KOPT-K1 (cell line): ENCODE measurements around the gene TPTE2.
"Not testable (repeated sequence)": the region's sequence is repeated elsewhere in the genome, so short reads cannot be mapped to it uniquely, and the experiment has no call there.

ENCODE experiments used
- H3K27ac ChIP-seq: fragments of 200-600 bp; sonication (generic); 2 replicates; pipeline ENCODE4 v1.5.1; 2016; ENCODE audit warnings: antibody characterized with exemption, mild to moderate bottlenecking, low read depth, low read length; ENCODE audit not compliant: poor library complexity, severe bottlenecking
- H3K36me3 ChIP-seq: fragments of 200-600 bp; sonication (generic); 2 replicates; pipeline ENCODE4 v1.5.1; 2017; ENCODE audit warnings: antibody characterized with exemption, mild to moderate bottlenecking, low read length, moderate library complexity; ENCODE audit not compliant: insufficient read depth
- H3K9me3 ChIP-seq: fragments of 200-600 bp; sonication (generic); 2 replicates; pipeline ENCODE4 v1.5.1; 2017; ENCODE audit warnings: antibody characterized with exemption, low read length, mild to moderate bottlenecking; ENCODE audit not compliant: insufficient read depth, poor library complexity, severe bottlenecking

TPTE2 gene

GRCh38 chr13:19587635-19588300, 26.4 kb upstream of the TPTE2 start:
- Histone ChIP-seq H3K36me3 (no peaks in the 10 kb centered on the region), H3K27ac (peak overlapping the region; percentile 50), H3K9me3 (peaks cover 10% of the 10 kb centered on the region)

- Histone ChIP-seq H3K36me3 (no peaks in the 10 kb centered on the region), H3K27ac (peak overlapping the region; percentile 50), H3K9me3 (peaks cover 10% of the 10 kb centered on the region)
These were observed 25.7 kb upstream of the TPTE2 start for GRCh38 chr13:19586904-19587634.

GRCh38 chr13:19581675-19582074, 20.3 kb upstream of the TPTE2 start:
- peaks cover 10% of the 10 kb centered on the region for H3K9me3 ChIP-seq
- H3K36me3 ChIP-seq: no peaks in the 10 kb centered on the region
- H3K27ac ChIP-seq: no peak overlapping the region

DNA sequence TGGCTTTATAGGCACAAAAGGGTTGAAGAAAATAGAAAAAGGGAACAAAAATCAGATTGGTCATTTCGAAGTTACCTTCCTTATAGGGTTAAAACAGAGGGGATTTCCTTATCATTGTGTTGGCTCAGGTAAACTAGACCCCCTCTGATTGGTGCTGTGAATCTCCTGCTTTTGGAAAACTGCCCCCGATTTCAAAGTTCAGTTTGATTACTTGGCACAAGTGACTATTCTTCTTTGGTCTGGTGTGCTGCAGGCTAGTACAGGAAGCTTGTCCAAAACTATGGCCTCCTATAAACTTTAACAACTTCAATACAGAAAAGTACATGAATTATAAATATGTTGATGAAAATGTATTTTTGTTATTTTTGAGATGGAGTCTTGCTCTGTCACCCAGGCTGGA, 13.9 kb upstream of the TPTE2 start:
- no peaks in the 10 kb centered on the region for H3K36me3 ChIP-seq
- no peaks in the 10 kb centered on the region for H3K9me3 ChIP-seq
- no peak overlapping the region for H3K27ac ChIP-seq

- Histone ChIP-seq H3K27ac (no peak overlapping the region), H3K36me3 (no peaks in the 10 kb centered on the region), H3K9me3 (no peaks in the 10 kb centered on the region)
These were observed 11.9 kb upstream of the TPTE2 start for GRCh38 chr13:19573120-19573716.

DNA sequence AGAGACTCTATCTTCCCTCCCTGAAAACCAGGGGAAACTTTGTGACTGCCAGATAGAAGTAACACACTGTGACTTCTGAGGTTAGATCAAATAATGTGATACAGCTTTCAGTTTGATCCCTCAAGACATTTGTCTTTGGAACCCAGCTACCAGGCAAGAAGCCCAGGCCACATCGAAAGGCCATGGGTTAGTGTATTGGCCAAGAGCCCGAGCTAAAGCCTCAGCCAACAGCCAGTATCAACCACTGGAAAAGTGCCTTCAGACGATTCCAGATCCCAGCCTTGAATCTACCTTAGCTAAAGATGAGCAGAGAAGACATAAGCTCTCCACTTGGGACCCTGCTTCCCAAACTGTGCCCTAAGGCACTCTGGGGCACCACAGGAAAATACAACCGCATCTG, 10.9 kb upstream of the TPTE2 start:
- no peaks in the 10 kb centered on the region for H3K9me3 ChIP-seq

GRCh38 chr13:19567820-19568534, 6.6 kb upstream of the TPTE2 start:
- no peaks in the 10 kb centered on the region for H3K36me3 ChIP-seq
- H3K9me3 ChIP-seq: no peaks in the 10 kb centered on the region
- no peak overlapping the region for H3K27ac ChIP-seq

More for the DNA sequence above, 10.9 kb upstream of the TPTE2 start:
- H3K36me3 ChIP-seq: no peaks in the 10 kb centered on the region
- H3K27ac ChIP-seq: no peak overlapping the region

DNA sequence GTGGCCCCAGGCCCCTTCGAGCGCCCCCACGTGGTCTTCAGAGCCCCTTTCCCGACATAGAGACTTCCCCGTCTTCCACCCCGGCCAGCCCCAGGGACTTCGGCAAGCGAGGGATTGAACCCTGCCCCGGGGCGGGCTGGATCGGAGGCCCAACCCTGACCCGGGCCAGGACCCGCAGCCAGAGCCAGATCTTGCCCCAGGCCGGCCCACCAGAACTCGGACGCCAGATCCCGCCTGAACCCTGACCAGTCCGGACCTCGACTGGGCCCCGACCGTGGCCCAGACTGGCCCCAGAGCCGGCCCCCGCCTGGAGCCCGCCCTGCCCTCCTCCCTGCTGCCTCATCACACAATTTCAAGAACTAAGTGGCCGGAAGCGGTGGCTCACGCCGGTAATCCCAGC, 253 bp upstream of the TPTE2 start:
- no peaks in the 10 kb centered on the region for H3K36me3 ChIP-seq
- H3K9me3 ChIP-seq: no peaks in the 10 kb centered on the region
- no peak overlapping the region for H3K27ac ChIP-seq

DNA sequence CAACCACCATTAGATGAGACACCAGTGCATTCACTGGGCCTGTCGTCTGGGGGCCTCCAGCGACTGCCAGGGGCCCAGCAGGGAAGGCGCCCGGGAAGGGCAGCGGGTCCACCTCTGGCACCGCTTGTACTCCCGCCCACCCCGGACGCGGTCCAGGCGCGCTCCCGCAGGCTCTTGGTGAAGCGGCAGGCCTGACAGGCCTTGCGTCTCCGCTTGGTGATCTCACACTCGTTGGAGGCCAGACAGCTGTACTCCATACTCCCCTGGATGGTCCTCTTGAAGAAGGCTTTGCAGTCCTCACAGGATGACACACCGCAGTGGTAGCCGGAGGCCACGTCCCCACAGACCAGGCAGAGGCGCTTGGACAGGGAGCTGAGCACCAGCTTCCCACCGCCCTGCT, 660 bp downstream of the TPTE2 start:
- H3K27ac ChIP-seq, H3K9me3 ChIP-seq, H3K36me3 ChIP-seq: not testable (repeated sequence)

DNA sequence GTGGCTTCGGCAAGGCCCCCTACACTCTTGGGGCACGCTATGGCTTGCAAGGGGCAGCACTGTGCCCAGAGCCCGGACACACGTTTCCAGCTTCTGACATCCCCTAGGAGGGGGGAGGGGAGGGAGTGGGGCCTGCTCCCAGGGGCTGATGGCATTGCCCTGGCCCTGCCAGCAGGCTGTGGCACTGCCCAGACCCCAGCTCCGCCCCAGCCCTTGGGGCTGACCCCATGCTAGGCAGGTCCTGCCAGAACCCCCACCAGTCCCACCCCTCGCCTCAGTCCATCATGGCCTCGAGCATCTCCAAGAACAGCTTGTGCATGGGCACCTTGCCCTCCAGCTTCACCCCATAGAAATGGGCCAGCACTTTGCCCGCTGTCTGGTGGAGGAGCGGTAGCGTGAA, 1.6 kb downstream of the TPTE2 start:
- not testable (repeated sequence) for H3K27ac ChIP-seq, H3K36me3 ChIP-seq, H3K9me3 ChIP-seq

GRCh38 chr13:19557287-19557686, 4.0 kb downstream of the TPTE2 start:
- not testable (repeated sequence) for H3K27ac ChIP-seq, H3K36me3 ChIP-seq, H3K9me3 ChIP-seq

DNA sequence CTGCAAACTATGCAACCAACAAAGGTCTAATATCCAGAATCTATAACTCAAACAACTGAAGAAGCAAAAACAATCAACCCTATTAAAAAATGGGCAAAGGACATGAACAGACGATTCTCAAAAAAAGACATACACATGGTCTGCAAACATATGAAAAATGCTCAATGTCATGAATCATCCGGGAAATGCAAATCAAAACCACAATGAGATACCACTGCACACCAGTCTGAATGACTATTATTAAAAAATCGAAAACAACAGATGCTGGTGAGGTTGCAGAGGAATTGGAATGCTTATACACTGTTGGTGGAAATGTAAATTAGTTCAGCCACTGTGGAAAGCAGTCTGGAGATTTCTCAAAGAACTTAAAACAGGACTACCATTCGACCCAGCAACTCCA, 12.1 kb downstream of the TPTE2 start:
- H3K36me3 ChIP-seq, H3K9me3 ChIP-seq, H3K27ac ChIP-seq: not testable (repeated sequence)

DNA sequence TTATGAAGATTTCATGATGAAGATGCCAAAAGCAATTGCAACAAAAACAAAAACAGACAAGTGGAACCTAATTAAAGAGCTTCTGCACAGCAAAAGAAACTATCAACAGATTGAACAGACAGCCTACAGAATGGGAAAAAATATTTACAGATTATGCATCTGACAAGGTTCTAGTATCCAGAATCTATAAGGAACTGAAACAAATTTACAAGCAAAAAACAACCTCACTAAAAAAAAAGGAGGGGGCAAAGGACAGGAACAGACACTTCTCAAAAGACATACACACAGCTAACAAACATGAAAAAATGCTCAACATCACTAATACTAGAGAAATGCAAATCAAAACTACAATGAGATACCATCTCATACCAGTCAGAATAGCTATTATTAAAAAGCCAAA, 35.7 kb downstream of the TPTE2 start:
- H3K9me3 ChIP-seq, H3K27ac ChIP-seq, H3K36me3 ChIP-seq: not testable (repeated sequence)

GRCh38 chr13:19519049-19519448, 42.3 kb downstream of the TPTE2 start:
- H3K9me3 ChIP-seq: peaks cover 4% of the 10 kb centered on the region

DNA sequence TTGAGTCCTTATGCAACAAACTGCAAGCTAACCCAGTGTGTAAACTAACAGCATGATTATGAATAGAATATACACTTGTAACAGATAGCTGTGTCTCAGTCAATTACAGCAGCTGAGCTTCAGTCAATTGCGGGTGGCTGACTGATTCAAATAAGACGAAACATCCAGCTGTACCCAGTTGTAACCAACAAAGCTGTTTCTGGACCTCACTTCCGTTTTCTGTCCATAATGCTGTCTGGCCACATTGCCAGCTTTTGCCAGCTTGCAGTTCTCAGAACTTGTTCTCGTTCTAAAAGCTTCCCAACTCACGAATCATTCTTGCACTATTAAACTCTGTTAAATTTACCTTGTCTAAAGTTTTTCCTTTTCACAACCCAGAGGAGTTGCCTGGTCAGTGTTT, 53.7 kb downstream of the TPTE2 start:
- H3K9me3 ChIP-seq, H3K27ac ChIP-seq, H3K36me3 ChIP-seq: not testable (repeated sequence)

More at GRCh38 chr13:19519049-19519448, 42.3 kb downstream of the TPTE2 start:
- no peaks in the 10 kb centered on the region for H3K36me3 ChIP-seq
- H3K27ac ChIP-seq: no peak overlapping the region
